ENCODE measurements around the gene TM4SF20. TPM values are rescaled to one million over a fixed set of nuclear protein-coding genes. Genes with fewer than 3 reads are reported as not detected.

Gene TM4SF20, protein sequence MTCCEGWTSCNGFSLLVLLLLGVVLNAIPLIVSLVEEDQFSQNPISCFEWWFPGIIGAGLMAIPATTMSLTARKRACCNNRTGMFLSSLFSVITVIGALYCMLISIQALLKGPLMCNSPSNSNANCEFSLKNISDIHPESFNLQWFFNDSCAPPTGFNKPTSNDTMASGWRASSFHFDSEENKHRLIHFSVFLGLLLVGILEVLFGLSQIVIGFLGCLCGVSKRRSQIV
- not detected for total RNA-seq

DNA sequence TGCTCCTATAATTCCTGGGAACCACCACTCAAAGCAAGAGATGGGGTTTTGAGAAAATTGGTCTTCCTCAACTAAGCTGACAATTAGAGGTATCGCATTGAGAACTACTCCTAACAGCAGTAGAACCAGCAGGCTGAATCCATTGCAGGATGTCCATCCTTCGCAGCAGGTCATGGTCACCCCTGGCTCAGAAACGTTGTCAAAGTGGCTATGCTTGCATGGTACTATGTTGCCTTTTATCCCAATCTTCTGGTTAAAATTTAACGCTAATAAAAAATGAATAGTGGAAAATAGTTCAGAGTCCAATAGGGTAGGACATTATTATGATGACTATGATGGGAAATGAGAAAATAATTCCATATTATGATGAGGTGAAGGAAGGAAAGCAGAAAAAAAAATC lies at the start of gene TM4SF20:
TSS of gene TM4SF20 (minus strand) at position 212 of the 400 bp plus-strand sequence. CDS start at position 174, 38 bp downstream.
- DNase-seq: no peak

DNA sequence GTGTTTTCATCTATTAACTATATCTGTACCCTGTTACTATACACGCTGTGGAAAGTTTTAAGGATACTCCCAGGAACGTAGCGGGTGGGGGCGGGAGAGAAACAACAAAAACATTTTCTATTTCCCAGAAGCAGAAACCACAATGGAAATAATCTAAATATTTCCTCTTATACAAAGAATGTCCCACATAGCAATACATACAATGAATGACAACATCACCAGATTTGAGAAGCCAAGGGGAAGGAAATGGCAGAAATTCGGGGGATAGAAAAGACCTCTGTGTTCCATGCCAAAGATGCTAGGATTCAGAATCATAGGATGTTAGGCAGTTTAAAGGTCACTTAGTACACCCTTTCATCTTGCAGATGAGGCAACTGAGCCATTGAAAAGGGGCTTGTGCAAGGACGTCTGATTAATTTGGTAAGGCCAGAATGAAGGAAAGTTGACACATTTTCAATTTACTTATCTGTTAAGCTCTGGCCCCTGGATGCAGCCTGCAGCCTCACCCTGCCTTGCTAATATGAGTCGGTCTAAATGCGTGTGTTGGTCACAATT lies 49.7 kb upstream of the TM4SF20 start:
- no peak for DNase-seq

DNA sequence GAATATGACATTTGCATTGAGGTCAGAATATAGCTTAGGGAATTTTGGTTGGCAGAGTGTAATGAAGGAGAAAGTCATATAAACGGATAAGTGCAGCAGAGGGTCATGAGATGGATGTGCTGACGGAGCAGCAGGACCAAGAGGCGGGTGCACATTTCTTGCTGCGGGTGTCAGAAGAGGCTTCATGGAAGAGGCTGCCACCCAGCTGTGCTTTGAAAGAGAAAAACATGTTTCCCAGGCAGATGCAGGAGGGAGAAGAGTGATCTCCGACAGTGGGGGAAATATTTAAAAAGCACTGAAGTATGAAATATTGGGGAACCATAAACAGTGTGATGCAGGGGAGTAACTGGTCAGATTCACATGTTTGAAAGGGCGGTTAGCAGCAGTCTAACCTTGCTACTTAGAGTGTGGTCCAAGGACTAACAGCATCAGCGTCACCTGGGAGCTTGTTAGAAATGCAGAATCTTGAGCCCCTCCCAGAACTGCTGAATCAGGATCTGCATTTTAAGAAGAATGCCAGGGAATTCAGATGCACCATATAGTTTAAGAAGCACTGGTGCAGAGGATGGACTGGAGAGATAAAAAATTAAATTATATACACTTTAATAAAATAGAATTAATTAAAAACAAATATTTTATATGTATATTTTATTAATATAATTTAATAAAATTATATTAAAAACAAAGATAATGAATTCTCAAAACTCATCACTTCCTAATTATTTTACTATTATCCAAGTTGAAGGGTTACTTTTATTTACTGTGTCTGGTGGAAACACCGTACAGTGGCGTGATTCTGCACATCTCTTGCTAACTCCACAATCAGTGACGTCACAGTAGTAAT lies 44.8 kb upstream of the TM4SF20 start:
- DNase-seq: no peak

DNA sequence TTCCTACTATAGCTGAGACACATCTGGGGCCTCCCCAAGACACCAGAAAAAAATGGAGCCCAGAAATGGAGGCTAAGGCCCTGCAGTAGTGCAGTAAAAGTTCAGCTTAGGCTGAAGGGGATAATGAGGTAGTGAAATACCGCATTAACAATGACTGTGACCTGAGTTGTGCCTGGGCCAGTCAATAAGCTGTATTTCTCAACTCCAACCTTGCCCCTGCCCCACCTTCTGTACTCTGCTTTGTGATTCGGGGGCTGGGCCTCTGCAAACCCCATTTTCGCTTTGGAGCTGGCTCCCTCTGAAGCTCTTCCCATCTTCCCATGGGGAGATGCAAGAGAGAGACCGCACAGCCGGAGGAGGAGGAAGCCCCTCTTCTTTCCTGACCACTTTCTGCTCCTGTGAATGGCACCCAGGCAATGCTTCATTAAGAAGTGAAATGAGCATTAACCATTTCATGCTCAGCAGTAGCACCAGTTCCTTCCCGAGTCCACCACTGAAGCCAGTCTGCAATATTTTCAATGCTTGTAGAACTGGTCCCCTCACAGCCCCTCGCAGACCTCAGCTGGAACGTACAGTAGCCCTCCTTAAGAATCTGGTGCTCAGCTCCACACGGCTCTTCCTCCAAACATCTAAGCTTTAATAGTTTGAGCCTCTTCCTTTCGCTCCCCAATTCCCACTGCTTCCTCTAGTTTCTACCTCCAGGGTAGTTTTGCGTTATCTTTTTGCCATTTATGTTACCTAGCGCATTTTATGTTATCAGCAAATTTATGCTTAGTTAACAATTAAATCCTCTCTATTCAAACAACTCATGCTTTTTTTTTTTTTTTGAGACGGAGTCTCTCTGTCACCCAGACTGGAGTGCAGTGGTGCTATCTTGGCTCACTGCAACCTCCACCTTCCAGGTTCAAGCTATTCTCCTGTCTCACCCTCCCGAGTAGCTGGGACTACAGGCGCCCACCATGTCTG lies 41.3 kb upstream of the TM4SF20 start:
- no peak for DNase-seq

DNA sequence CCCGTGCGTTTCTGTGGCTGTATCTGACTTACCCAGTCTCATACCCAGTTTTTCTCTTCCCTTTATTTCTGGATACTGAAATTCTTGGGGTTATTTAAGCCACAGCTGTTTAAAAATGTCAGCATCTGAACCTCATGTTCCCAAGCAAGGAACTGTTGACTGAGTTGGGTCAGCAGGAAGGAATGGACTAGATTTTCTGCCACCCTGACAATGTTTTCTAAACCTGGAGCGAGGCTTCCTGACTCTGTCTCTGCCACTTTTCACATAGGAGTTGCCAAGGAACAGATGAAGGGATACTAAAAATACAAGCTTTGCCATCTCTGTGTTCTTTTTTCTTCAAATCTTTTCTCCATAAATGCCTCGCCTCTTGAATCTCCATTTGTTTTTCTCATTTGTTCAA lies 37.6 kb upstream of the TM4SF20 start:
- no peak for DNase-seq

DNA sequence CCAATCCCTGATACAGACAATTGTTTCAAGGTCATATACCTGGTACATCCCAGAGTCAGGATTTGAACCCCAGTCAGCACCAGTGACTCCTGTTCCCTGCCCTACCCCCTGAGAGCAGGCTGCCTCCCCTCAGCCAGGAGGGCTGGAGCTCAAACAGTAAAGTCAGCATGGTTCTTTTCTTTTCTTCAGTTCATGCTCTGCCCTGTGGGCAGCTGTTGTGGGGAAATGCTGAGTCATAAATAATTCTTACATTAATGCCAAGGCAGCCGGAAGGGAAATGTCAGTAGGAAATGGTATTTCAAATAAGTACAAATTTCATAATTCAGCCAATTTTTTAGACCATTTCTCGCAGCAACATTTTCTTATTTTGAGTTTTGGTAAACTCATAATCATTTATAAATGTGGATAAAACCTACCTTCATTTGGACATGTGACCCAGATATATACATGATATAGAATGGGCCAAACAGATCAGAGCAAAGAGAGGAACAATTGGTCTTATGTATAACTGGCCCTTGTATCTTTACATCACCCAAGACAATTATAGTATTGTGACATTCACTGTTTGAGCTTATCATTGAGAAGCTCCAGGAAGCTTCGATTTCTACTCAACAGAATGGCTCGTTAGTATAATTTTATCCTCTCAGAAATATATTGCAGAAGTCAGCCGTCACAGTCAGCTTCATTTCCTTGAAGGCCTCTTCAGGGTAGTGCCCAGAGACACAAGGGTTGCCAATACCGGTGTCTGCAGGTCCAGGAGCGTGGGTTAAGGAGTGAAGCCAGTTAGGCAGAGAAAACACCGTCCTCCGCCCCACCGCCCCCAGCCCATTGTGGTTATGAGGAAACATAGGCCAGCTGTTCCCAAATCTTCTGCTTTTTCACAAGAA lies 36.7 kb upstream of the TM4SF20 start:
- DNase-seq: no peak

DNA sequence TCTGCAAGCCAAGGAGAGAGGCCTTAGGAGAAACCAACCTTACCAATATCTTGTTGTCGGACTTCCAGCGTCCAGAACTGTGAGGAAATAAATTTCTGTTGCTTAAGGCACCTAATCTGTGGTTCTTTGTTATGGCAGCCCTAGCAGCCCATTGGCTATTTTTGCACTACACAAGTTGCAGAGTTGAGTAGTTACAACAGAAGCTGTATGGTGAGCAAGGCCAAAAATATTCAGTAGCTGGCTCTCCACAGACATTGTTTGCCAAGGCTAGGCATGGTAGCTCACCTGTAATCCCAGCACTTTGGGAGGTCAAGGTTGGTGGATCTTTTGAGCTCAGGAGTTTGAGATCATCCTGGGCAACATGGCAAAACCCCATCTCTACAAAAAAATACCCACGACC lies 35.7 kb upstream of the TM4SF20 start:
- no peak for DNase-seq

DNA sequence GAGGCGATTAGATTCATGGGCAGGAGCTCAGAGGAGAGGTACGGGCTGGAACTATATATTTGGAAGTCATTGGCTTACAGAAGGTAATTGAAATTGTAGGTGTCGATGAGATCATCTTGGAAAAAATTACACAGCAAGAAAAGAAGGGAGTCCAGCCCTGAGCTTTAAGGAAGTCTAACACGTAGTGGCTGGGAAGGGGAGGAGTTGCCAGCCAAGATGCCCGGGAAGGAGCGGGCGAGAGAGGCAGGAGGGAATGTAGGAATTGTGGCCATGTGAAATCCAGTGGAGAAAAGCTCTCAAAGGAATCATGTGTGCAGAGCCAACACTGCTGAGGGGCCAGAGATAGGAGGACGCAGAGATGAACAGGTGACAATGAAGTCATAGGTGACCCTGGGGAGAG lies 34.3 kb upstream of the TM4SF20 start:
- DNase-seq: no peak

DNA sequence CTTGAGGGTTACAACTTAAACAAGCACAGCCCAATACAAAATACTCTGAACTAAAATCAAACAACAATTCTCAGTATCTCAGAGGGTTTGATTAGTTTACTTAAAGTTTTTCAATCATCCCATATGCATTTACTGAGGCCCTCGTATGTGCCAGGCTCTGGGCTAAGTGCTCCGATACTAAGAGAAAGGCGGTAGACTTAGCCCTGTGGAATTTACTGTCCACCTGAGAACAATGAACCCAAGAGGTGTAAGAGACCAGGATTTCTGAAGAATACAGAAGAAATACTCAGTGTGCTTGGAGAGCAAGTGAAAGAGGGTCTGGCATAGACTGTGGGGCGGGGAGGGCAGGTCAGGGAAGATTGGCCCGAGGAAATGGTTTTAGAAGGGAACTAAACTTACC lies 33.8 kb upstream of the TM4SF20 start:
- no peak for DNase-seq

DNA sequence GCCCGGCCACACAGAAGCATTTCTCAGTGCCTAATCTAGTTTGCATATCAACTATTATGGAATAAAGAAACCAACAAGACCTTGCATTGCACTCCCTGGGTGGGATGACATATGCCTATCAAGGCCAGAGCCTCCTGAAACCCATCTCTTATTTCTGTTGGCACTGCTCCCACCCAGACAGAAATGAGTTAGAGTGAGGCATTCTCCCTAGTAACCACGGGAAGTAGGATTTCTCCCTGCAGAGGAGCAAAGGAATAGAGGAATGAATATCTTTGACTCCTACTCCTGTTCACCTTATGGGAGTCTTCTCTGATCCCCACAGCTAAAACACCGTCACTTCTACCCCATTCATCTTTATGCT lies 32.9 kb upstream of the TM4SF20 start:
- DNase-seq: no peak

DNA sequence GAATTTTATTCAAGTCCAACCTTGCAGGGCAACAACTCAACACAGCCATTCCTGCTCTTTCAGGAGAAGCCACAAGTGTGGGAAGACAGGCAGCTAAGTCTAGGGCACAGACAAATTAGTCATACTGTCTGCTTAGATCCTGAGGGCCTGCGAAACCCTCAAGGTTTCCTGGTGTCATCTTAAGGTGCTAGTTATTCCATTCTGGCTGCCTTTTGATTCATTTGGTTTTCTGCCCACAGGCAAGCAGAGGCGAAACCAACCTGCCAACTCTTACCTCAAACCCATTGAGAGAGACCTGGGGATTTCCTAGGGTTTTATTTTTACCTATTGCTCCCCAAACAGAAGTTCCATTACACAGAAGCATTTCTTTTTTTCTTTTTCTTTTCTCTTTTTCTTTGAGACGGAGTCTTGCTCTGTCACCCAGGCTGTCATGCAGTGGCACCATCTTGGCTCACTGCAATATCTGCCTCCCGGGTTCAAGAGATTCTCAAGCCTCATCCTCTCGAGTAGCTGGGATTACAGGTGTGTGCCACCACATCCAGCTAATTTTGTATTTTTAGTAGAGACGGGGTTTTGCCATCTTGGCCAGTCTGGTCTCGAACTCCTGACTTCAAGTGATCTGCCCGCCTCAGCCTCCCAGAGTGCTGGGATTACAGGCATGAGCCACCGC lies 32.3 kb upstream of the TM4SF20 start:
- DNase-seq: no peak

DNA sequence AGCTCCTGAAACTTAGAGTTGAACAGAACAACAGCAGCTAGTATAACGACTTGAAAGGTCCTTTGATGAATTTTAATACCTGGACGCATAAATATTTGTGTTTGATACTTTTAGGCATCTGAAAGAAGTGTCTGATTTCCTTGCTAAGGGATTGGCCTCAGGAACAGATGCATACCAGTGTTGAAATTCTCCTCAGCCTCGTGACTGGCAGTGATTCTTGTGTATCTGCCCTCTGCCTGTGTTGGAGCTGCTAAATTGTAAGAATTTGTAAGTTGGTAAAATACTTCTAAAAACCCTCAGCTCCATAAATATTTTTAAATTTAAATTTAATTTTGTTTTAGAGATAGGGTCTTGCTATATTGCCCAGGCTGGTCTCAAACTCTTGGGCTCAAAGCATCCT lies 31.1 kb upstream of the TM4SF20 start:
- no peak for DNase-seq

DNA sequence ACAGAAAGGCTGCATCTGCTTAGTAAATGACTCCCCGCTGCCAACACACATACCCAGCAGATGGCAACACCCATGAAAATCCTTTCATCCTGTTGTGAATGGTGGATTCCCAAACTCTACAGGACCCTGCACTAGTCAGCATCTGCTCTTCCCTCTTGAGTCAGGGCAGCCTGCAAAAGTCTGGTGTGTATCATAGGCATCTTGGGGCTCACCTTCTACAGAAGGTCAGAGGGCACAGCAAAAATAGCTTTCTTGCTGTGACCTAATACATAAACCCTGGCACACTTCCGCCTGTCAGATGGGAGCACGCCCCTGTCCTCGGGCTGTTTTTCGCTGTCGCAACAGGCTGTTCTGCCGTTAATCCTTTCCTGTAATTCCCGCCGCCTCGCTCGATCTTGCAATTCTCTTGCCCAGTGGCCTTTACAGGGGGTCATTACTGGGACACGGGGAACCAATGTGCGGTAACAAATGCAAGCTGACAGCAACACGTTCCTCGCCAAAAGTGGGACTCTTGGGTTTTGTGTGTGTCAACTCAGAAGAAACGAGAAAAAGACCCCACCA lies 28.6 kb upstream of the TM4SF20 start:
- DNase-seq: no peak

DNA sequence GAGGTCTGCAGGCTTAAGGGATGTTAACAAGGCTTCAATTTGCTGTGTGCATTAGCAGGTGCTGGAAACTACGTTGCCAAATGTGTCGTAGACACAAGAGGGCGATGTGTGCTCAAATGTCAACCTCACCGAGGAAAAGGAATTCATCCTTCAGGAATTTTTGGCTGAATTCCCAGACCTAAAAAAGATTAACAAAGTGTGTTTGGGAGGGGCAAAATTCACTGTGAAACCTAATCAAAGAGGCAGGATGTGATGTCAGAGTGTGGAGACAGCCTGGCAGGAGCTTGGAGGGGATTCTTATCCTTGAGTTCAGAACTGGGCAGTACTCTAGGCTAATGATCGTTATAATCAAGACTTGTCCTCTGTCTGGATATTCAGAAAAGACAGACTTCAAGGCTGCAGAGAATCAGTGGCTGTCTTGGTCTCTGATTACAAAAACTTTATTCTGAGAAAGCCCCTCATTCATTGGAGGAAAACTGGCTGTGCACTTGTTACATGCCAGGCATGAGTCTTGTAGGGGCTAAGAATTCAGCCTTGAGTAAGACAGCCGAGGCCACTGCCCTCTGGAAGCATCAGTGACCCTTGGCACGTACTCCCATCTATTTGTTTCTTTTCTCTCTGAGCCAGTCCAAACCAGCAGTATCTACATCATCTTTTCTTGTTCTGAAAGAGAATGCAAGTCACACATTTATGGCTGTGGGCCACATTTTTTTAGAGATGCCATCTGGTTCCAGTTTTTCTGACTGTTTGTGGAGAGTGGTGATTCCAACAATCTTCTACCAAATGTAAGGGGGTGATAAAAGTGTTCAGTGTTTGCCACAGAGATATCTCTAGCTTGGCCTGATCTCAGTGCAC lies 27.3 kb upstream of the TM4SF20 start:
- peak; percentile 87 for DNase-seq

DNA sequence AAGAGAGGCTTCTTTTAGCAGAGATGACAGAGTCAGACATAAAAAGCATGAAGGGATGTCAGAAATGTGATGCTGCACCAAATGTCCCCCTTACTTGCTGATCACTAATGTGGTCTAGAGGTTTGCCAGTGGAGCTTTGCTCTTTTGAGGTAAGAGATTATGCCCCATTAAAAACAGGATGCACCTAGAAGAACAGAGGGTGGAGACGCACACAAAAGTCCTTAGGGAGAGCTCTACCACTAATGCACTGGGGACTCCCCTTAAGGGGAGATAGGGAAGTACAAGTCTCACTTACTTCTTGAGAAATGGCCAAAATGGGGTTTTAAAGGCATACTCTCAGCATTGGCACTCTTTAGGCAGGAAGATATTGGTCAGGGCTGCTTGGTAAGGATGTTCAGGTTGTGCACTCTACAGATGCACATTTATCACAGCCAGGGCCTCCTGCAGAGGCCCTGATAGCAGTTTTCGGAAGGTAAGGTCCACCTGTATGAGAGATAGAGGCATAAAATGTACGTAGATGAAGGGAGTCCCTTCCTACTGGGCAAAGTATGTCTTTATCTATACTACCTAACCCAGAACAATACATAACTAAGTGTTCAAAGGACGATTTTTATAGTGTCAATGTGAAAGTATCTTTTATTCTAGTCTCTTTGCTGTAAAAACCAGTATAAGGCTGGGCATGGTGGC lies 25.6 kb upstream of the TM4SF20 start:
- DNase-seq: no peak

DNA sequence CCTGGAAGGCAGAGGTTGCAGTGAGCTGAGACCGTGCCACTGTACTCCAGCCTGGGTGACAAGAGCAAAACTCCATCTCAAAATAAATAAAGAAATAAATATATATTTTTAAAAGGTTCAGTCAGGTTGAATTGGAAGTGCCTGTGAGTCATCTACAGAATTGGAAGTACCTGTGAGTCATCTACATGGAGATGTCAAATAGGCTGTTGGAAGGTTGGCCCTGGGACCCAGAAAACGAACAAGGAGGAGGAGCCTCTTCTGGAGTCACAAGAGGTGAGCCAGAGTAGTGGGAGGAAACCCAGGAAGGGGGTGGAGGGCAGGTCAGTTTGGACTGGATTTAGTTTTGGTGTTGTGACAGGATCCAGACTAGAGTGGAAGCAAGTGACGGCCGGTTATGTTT lies 23.9 kb upstream of the TM4SF20 start:
- no peak for DNase-seq

DNA sequence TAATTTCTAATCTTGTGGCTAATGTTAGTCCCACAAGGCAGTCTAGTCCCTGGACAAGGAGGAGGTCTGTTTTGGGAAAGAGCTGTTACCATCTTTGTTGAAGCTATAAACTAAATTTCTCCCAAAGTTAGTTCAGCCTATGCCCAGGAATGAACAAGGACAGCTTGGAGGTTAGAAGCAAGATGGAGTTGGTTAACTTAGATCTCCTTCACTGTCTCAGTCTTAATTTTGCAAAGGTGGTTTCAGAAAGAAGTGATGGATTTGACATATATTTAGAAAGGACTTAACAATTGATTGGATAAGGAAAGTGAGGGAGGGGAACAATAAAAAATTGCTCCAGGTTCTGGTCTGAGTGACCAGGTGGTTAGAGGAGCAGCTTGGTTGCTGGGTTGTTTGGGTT lies 23.2 kb upstream of the TM4SF20 start:
- no peak for DNase-seq

DNA sequence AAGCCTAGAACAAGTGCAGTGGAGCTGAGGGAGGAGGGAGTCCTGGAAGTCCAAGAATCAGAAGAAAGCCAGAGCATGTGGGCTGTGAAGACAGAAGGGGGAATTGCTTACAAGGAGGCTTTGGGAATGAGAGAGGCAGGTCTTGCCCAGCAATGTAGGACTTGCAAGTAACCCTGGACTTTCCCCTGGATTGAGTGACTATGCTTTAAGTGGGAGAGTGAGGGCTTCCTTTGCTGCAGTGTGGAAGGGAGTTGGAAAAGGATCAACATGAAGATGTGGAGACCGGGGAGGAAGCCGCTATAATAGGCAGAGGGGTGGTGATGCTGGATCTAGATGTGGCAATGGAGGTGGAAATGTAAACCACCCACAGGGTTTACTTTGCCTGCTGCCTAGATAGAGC lies 22.4 kb upstream of the TM4SF20 start:
- no peak for DNase-seq

All from skin of body (tissue), 2 donors.